GM21576 (cell line): Measurements from ENCODE around the gene ALDH1L2.

Experiments used
- ATAC-seq: cut with Tn5 transposase; IDR thresholded peaks from one replicate; pipeline ENCODE4 v1.9.1; 2021; ENCODE audit warnings: mild to moderate bottlenecking, moderate library complexity; ENCODE audit not compliant: unreplicated experiment

Gene ALDH1L2

GRCh38 chr12:105036937-105037649 lies 47.2 kb downstream of the ALDH1L2 start:
- ATAC-seq, result no peak

DNA sequence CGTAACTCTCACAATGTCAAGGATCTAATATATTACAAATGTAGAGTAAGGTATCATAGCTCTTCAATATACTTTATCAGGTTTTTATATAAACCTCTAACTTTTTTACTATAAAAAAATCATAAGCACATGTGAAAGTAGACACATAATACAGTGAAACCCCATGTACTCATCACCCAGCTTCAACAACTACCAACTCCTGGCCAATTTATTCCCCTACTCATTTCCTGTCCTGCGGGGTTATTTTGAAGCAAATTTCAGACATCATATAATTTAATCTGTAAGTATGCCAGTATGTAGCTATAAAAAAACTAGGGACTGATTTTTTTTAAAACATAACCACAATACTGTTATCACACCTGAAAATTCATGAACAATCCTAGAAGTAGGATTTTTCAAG lies 50.4 kb downstream of the ALDH1L2 start:
- no peak for ATAC-seq

DNA sequence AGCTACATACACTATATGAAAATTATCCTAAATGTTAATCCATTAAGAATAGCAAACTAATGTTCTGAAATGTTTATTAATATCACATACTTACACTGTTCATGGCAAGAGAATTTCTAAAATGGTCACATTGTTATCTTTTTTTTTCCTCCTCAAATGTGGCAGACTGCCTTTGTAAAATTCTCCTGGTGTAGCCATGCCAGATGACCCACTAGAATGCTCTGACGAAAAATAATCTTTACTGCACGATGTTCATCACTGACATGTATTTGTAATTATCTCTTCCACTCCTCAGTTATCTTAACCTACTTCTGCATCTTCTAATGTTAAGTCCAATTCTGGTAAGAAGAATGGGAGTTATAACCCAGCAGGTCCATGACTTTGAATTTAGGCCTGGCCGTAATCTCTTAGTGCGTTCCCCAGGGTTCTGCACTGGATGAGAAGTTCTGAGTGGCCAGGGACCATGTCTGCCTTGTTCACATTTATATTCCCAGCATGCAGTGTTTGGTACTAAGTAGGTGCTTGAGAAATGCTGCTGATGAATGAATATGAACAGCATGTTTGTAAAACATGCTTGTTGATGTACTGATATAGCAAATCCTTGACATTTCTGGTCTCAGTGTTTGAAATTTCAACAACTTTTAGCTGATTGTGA lies 51.4 kb downstream of the ALDH1L2 start:
- ATAC-seq, result no peak

GRCh38 chr12:105030820-105031807 lies 53.1 kb downstream of the ALDH1L2 start:
- peak; percentile 93 for ATAC-seq

GRCh38 chr12:105026411-105026810 lies 57.8 kb downstream of the ALDH1L2 start:
- no peak for ATAC-seq

DNA sequence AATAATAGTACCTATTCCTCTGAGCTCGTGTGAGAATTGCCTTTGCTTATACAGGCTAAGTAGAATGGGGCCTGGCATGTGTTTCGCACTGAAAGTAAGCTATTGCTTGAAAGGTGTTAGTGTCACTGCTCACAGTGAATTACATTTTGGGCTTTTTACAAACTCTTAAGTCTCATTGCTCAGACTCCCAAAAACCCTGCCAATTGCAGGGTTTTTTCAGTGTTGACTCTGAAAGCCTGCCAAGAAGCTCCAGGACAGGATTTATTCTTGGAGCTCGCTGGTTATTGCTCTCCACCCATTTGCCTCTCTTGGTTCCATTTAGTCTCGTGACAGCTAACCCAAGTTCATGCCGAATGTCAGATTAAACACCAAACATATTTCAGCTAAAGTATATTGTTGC lies 58.4 kb downstream of the ALDH1L2 start:
- ATAC-seq, result no peak

DNA sequence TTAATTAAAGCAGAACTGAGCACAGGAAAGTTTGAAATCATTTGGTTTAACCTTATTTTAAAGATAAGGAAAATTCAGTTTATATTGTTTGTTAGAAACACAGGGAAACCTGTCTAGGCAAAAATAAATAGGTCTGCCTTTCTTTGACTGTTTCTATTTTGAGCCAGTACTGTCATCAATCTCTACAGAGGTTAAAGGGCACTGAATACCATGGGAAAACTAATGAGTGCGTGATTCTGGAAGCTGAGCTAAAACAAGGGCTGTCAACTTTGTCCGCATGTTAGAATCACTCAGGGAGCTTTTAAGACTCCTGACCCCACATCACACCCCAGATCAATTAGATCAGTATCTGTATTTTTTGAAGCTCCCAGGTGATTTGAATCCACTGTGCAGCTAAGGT lies 59.3 kb downstream of the ALDH1L2 start:
- no peak for ATAC-seq

- no peak for ATAC-seq
These were observed 63.9 kb downstream of the ALDH1L2 start for GRCh38 chr12:105020241-105020962.

DNA sequence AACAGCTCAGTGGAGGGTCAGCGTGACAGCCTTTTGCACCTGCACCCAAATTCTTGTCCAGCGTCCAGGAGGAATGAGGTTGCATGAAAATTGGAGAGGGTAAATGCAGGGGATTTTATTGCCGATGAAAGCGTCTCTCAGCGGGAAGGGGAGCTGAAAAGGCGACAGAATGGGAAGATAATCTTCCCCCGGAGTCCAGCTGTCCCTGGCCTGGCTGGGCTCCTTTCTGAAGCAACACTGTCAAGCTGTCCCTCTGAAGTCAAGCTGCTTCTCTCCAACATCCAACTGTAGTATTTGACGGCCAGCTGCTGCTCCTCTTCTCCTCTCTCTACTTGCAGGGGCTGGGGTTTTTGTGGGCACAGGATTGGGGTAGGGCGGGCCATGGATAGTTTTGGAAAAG lies 65.5 kb downstream of the ALDH1L2 start:
- no peak for ATAC-seq

DNA sequence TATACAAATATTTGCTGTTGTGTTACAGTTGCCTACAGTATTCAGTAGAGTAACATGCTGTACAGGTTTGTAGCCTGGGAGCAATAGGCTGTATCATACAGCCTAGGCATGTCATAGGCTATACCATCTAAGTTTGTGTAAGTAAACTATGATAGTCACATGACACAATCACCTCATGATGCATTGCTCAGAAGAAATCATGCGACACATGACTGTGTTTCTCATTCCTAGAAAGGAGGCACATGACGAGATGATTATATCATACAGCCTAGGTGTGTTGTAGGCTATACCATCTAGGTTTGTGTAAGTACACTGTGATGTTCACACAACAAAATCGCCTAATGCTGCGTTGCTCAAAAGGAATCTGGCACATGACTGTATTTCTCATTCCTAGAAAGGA lies 66.2 kb downstream of the ALDH1L2 start:
- ATAC-seq, result no peak

DNA sequence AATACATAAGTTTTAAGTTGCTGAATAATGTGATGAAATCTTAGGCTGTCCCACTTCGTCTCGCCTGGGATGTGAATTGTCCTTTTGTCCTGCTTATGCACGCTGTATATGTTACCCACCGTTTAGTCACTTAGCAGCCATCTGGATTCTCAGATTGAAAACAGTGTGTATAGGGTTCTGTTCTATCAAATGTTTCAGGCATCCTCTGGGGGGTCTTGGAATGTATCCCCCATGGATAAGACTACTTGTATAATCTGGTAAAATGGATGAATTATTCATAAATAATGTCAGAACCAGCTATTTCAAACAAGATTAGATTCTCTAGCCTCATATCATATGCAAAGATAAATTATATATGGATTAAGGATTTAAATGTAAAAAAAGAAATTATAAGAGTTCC lies 68.7 kb downstream of the ALDH1L2 start:
- no peak for ATAC-seq

- no peak for ATAC-seq
These were observed 69.7 kb downstream of the ALDH1L2 start for GRCh38 chr12:105014603-105015002.

DNA sequence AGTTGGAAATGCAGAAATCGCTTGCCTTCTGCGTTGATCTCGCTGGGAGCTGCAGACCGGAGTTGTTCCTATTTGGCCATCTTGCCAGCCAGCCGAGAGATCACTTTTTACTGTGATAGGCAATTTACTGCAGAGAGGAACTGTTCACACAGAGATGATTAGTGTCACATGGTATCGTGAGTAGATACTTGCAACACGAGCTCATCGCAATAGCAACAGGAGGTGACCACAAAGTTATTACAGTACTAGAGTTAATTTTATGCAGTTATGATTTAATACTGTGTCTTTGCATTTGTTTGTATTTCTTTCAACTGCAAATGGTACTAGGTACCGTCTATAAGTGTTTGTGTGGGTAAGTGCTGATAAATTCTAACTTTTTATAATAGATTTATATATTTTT lies 70.4 kb downstream of the ALDH1L2 start:
- no peak for ATAC-seq

DNA sequence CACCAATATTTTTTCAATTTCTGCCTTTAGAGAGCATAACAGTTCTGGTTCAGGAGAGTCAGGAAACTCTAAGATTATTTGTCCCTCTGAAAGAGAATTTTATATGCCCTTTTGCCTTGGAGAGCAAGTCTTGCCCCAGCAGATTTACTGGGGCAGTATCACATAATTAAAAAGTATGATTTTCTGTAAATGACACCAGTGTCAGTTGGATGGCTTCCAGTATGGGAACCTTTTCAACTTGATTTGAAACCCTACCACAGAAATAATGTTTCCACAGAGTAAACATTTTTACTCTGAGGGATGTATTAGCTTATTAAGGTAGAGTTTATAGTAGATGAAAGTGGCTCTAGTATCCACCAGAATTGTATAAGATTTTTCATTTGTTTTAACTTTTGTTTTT lies 82.8 kb downstream of the ALDH1L2 start:
- no peak for ATAC-seq

DNA sequence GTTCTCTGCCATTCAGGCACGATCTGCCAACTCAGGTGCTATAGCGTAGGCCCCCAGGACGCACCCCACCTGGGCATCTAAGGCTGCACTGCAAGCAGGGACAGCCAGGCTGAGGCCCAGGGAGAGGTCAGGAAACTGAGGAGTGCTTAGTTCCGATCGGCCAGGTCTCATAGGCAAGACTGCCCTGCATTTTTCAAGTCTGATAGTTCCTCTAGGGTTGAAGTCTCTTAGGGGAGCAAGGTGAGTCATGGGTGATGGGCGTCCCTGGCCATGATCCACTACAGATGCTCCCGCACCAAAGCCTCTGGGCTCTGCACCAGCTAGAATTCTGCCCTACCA lies 84.9 kb downstream of the ALDH1L2 start:
- no peak for ATAC-seq

- no peak for ATAC-seq
These were observed 85.6 kb downstream of the ALDH1L2 start for GRCh38 chr12:104998423-104999346.

GRCh38 chr12:104997541-104997940 lies 86.7 kb downstream of the ALDH1L2 start:
- no peak for ATAC-seq

DNA sequence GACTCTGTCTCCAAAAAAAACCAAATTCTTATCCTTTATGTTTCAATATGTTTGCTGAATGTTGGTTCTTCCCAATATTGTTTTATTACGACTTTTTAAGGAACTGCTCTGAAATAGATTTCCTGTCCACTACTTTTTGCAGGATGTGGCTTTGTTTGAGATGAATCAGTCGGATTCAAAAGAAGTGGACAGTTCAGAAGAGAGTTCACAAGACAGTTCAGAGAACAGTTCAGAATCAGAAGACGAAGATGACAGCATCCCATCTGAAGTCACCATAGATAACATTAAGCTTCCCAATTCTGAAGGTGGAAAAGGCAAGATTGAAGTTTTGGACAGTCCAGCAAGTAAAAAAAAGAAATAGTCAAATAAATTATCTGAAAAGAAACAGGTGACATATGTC lies 89.9 kb downstream of the ALDH1L2 start:
- ATAC-seq, result no peak

DNA sequence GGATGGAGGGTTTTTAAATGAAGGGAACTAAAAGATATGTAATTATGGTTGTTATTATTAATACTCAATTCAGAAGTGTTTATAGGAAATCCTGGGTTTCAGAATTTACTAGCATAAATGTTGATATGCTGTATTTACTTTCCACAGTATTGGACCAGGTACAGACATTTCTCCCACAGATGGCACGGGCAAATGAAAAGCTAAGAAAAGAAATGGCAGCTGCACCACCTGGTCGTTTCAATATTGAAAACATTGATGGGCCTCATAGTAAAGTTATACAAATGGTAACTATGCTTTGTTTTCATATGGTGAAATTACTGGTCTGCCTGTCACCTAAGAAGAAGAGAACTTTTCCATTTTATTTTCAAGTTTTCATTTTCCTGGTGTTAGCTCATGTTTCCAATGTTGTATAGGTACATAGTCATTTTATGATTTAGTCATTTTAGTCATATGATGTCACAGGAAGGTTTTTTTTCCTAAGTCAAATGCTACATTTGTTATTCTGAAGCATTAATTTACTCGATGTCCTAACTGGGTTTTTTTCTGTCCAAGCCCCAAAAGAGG lies 92.6 kb downstream of the ALDH1L2 start:
- no peak for ATAC-seq

DNA sequence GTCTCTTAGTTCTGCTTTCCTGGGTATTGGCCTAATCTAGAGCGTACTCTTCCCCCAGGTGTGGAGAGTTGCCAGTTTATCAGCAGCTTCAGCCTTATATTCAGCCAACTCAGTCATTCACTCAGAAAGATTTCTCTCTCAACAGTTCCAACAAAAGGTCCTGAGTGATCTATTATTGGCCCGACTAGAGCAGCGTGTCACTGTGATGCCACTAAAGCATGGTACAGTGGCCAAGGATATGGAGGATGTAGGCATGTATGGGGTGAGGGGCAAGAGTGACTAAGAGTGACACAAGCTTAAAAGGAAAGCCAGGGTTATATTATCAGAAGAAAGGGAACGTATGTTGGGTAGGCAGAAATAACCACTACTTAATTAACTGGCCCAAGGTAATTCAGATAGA lies 93.3 kb downstream of the ALDH1L2 start:
- ATAC-seq, result no peak
